ENCODE results near the gene SLC29A1. TPM values are rescaled to one million over a fixed set of nuclear protein-coding genes. Genes with fewer than 3 reads are reported as not detected.

The SLC29A1 gene
- total RNA-seq (2022; extraction: Qiagen RNA extraction; ENCODE audit: low read depth) = 39.0 to 57.6 TPM (median 53.1 TPM) in 5 replicates

DNA sequence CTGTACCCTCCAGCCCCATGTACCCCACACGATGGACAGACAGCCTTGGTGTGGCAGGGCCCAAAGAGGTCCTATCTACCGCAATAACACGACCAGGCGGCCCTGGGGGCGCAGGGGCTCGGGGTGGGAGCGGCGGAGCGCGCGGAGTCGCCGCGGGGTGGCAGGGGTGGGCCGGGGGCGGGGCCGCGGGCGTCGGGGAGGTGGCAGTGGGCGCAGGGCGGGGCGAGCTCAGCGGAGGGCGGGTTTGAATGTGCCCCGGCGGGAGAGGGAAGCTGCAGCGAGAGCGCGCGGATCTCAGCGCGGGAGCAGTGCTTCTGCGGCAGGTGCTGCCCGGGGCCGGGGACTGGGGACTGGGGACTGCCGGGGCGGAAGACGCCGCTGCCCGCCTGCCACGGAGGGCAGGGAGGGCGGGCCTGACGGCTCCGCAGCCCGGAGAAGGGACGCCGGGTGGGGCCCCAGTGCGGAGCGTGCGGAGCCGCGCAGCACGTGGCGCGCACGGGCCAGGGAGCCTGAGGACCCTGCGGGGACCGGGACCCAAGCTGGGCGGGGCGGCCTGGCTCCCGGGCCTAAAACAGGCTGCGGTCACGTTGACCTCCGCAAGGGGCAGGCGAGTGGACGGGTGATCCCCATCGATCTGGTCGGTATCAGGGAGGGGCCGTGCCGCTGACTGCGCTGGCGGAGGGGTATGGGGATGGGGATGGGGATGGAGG is at the start of gene SLC29A1:
SLC29A1 (plus strand) TSS at position 277 of the 710 bp plus-strand sequence. CDS start 3,719 bp downstream, outside the sequence.

DNA sequence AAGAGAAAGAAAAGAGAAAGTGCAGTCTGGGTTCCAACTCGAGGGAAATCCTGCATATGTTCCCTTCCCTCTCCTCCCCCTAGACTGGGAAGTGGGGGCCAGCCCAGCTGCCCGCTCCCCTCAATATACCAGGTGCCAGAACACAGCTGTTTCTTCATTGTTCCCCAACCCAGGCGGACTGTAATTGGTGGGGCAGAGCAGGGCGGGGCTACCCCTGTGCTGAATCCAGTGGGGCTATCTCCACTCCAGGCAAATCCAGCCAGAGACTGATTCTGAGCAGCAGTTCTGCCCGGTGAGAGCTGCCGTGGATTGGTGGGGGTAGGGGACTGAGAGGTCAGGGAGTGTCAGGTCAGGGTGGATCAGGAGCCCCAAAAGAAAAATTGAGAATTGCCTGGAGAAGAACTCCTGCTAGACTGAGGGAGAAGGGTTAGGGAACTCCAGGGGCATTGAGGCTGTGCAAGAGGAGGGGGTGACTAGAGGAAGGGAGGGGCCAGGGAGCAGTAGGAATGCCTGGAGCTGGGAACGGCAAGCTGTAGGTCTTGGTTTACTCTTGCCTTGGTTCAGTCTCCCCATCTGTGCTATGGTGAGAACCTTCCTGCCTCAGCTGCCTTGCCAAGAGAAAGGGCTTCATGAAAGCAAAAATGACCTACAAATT is 6.6 kb upstream of the SLC29A1 start, which contains the start of gene MYMX:
MYMX (plus strand) TSS at position 250 of the 655 bp plus-strand sequence. CDS start 546 bp downstream, outside the sequence.

DNA sequence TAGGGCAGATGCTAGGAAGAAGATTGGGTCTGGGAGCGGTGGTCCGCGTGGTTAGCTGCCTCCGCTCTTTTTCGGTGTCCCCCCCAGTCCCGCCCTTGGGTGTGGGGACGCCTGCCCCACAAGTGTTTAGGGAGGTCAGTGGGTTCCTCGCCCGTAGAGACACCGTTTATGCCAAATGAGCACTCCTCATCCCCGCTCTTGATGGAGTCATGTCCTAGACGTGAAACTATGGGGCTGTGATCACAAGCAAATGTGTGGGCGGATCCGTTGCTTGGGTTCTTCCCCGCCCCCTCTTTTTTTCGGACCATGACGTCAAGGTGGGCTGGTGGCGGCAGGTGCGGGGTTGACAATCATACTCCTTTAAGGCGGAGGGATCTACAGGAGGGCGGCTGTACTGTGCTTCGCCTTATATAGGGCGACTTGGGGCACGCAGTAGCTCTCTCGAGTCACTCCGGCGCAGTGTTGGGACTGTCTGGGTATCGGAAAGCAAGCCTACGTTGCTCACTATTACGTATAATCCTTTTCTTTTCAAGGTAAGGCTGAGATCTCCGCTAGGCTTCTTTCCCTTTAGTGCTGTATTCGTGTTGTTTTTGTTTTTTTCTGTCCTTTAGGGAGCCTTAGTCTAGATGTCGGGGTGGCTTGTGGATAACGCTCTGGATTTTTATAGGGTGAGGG is 23.4 kb downstream of the SLC29A1 start, which contains the start of gene HSP90AB1:
HSP90AB1 (plus strand) TSS at position 439 of the 675 bp plus-strand sequence. CDS start 1,529 bp downstream, outside the sequence.

DNA sequence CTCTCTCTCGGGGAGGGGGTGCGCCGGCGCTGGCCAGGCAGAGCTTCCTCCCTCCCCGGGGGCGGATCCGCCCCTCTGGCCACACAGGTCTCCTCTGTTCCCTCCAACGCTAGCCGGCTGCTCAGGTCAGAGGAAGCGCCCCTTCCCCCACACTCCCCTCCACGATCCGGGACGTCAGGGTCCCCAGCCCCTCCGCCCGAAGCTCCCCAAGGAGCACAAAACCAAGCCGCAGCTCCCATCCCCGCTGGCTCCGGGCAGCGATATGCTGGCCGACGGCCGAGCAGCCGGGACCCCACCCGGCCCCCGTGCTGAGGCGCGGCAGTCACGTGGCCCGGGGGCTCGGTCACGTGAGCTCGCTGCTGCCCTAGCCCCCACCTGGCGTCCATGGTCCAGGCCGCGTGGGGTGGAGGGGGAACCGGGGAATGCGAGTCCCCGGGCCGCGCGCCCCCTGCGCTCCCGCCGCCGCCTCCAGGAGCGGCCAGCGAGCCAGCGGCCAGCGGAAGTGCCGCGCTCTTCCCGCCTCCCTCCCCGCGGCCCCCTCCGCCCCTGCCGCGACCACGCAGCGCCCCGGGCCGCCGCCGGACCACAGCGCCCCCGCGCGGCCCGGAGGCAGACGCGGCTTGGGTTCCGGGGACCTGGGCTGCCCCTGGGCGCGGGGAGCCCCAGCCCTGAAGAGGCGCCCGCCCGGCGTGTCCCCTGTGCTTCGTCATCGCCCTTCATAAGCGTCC is 33.8 kb downstream of the SLC29A1 start, which contains the start of gene SLC35B2:
SLC35B2 (minus strand) TSS at position 504 of the 728 bp plus-strand sequence; CDS start at position 386, 118 bp downstream.

DNA sequence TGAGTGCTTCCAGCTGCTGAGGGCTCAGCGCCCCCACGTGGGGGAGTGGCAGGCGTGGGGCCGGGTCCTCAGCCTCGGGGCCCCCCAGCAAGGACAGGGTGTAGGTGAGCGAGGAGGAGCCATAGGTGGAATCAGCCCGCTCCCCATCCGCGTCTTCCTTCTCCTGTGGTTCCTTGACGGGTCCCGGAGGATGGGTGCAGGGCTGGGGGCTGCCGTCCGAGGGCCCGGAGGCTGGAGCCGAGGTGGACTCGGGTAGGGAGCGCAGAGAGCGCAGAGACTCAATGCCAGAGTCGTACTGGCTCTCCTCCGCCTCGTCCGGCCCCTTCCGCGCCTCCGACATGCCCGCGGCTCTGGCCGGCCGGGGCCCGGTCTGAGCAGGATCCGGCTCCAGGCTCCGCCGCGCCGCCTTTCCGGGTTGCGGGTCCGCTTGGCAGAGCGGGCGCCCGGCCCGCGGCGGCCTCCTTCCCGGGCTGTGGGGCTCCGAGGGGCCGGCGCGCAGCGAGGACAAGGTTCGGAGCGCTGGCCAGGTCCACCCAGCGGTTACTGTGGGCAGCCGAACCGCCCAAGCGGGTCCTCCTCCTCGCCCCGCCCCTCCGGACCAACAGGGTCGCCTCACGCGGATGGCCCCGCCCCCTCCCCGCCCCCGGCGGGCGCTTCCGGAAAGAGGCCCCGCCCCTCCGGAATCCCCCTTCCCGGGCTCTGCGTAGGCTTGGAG is 41.8 kb downstream of the SLC29A1 start, which contains the start of gene NFKBIE:
NFKBIE (minus strand) TSS at position 545 of the 715 bp plus-strand sequence; CDS start at position 340, 205 bp downstream.

DNA sequence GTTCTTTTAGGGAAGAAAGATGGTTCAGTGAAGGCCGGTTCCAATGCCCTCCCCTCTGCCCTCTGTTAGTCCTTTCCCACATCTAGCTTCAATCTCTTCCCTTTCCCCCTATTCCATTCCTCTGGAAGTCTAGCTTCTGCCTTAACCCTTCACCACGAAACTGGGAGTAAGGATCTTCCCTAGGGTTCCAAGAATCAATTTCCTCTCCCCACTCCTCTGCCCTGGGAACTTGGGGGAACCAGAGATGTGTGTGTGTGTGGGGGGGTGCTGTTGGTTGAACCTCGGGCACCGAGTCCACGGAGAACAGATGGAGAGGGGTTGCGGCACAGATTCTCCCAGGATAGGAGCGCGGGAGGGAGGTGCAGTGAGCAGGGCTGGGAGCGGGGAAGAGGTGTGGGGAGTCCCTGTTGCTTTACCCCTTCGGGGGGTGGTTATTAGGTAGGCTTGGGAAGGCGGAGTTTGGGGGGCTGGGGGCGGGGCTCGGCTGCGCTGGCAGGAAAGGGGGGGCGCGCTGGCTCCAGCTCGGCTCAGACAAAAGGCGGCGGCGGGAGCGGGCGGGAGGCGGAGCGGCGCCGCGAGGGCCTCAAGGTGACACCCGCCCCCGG is 46.6 kb downstream of the SLC29A1 start, which contains the start of gene TMEM151B:
TMEM151B (plus strand) TSS at position 530 of the 605 bp plus-strand sequence. CDS start 293 bp downstream, outside the sequence.

Other genes starting within 250 kb of the SLC29A1 start
- 58.5 to 83.5 TPM (median 70.8 TPM) in 5 replicates for gene MRPL14, start 96.1 kb upstream of the SLC29A1 start, total RNA-seq (2022; extraction: Qiagen RNA extraction; ENCODE audit: low read depth)
- gene TMEM63B, start 96.0 kb upstream of the SLC29A1 start, total RNA-seq (2022; extraction: Qiagen RNA extraction; ENCODE audit: low read depth) = 12.1 to 17.3 TPM (median 16.4 TPM) in 5 replicates
- not detected in 5 replicates for gene CAPN11, start 64.8 kb upstream of the SLC29A1 start, total RNA-seq (2022; extraction: Qiagen RNA extraction; ENCODE audit: low read depth)
- gene MYMX, start 6.7 kb upstream of the SLC29A1 start, total RNA-seq (2022; extraction: Qiagen RNA extraction; ENCODE audit: low read depth) = not detected in 5 replicates
- 1,151 to 1,429 TPM (median 1,269 TPM) in 5 replicates for gene HSP90AB1, start 23.5 kb downstream of the SLC29A1 start, total RNA-seq (2022; extraction: Qiagen RNA extraction; ENCODE audit: low read depth)
- gene SLC35B2, start 33.9 kb downstream of the SLC29A1 start, total RNA-seq (2022; extraction: Qiagen RNA extraction; ENCODE audit: low read depth) = 48.5 to 66.8 TPM (median 64.9 TPM) in 5 replicates
- 9.6 to 18.6 TPM (median 11.9 TPM) in 5 replicates for gene NFKBIE, start 42.0 kb downstream of the SLC29A1 start, total RNA-seq (2022; extraction: Qiagen RNA extraction; ENCODE audit: low read depth)
- gene TMEM151B, start 46.9 kb downstream of the SLC29A1 start, total RNA-seq (2022; extraction: Qiagen RNA extraction; ENCODE audit: low read depth) = 0.01 to 0.05 TPM in 2 of 5 replicates, not detected in the others
- 5.1 to 7.7 TPM (median 6.4 TPM) in 5 replicates for gene AARS2, start 89.8 kb downstream of the SLC29A1 start, total RNA-seq (2022; extraction: Qiagen RNA extraction; ENCODE audit: low read depth)
- gene SPATS1, start 119.1 kb downstream of the SLC29A1 start, total RNA-seq (2022; extraction: Qiagen RNA extraction; ENCODE audit: low read depth) = not detected in 5 replicates
- 9.9 to 17.8 TPM (median 12.7 TPM) in 5 replicates for gene CDC5L, start 164.1 kb downstream of the SLC29A1 start, total RNA-seq (2022; extraction: Qiagen RNA extraction; ENCODE audit: low read depth)

All from A549 treated with RU486 at 1 μM for 4 hours (cell line).